Activated CD4-positive, alpha-beta T cell treated with anti-CD3 and anti-CD28 coated beads, Interleukin-2, amount 10 ng/mL, durations not matched to agents 7 days and 5 days (primary cell): ENCODE data around the gene NGDN. TPM values are rescaled to one million over a fixed set of nuclear protein-coding genes. Genes with fewer than 3 reads are reported as not detected.

Experiments
- CTCF ChIA-PET: fragments of 350-600 bp; sonication (Branson Sonifier 250); formaldehyde crosslinking; loops from one replicate; lab custom pipeline; 2021; ENCODE audit warnings: antibody characterized with exemption; lab: Charles Lee
- POLR2A ChIA-PET: fragments of 350-600 bp; sonication (Branson Sonifier 250); formaldehyde crosslinking; loops from one replicate; lab custom pipeline; 2021; ENCODE audit warnings: antibody characterized with exemption; lab: Charles Lee
- DNase-seq: peaks from one replicate; pipeline ENCODE4 v3.0.0-alpha.2; 2020
- H3K27ac Mint-ChIP-seq: one replicate; pipeline ENCODE4 v1.8.0; 2021; ENCODE audit warnings: mild to moderate bottlenecking, moderate library complexity, mixed read lengths
- H3K27me3 Mint-ChIP-seq: one replicate; pipeline ENCODE4 v1.8.0; 2021; ENCODE audit warnings: mixed read lengths
- H3K36me3 Mint-ChIP-seq: one replicate; pipeline ENCODE4 v1.8.0; 2021; ENCODE audit warnings: low read depth, mixed read lengths
- H3K4me1 Mint-ChIP-seq: one replicate; pipeline ENCODE4 v1.8.0; 2021; ENCODE audit warnings: mixed read lengths
- H3K4me3 Mint-ChIP-seq: one replicate; pipeline ENCODE4 v1.8.0; 2021; ENCODE audit warnings: mild to moderate bottlenecking, moderate library complexity, mixed read lengths
- H3K9me3 Mint-ChIP-seq: one replicate; pipeline ENCODE4 v1.8.0; 2021; ENCODE audit warnings: mixed read lengths
- total RNA-seq, 2 experiments: library from RNA; stranded (reverse); gene quantifications; one replicate each; pipeline ENCODE4 v1.2.3, GENCODE V29; 2021

The NGDN gene
- total RNA-seq, 2 experiments from 2014 or later = 46.4 to 47.3 TPM

- Mint-ChIP-seq H3K4me1 (no peaks in the 10 kb centered on the region), H3K27ac (no peak overlapping the region), H3K27me3 (no peaks in the 10 kb centered on the region), H3K9me3 (no peaks in the 10 kb centered on the region), H3K4me3 (no peak overlapping the region), H3K36me3 (no peaks in the 10 kb centered on the region)
- DNase-seq = no peak
- POLR2A ChIA-PET = no interaction called here
- CTCF ChIA-PET = interaction anchor here (1.0 to 1.3 kb wide), 3 partner anchors 11 to 14 kb away, joined by 3 read pairs; no protein-coding TSS in a partner anchor
Observed at GRCh38 chr14:23522643-23523198, 53.2 kb downstream of the NGDN start.

DNA sequence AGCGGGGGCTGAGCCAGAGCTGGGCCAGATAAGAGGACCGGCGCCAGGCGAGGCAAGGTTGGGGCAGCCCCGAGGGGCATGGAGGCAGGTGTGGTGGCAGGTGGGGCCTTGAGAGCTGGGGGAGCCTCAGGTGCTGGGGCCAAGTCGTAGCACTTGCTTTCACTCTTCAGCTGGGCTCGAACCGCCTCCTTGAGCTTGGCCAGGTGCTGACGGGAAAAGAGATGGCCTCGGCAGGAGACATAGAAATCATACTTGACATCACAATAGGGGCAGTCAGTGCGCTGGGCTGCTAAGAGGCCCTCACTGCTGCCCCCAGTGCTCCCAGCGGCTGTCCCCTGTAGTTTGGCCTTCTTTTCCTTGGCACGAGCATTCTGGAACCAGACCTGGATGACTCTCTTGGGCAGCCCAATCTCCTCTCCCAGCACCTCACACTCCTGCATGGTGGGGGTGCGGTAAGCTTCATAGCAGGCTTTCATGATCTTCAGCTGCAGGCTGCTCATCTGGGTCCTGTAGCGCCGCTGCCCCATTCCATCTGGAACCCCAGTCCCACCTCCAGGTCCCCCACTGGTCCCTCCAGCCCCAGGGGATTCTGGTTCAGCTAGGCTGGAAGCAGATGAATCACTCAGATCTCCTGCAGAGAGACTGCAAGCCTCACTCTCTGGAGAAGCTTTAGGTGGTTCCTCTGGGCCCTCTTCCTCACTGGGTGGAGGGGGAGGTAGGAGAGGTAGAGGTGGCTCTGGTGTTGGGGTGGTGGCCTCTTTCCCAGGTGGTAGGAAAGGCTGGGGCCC lies 53.9 kb downstream of the NGDN start:
- H3K9me3 Mint-ChIP-seq = no peaks in the 10 kb centered on the region
- CTCF ChIA-PET = interaction anchor here (1.0 to 1.3 kb wide), 3 partner anchors 12 to 13 kb away, joined by 3 read pairs; no protein-coding TSS in a partner anchor

DNA sequence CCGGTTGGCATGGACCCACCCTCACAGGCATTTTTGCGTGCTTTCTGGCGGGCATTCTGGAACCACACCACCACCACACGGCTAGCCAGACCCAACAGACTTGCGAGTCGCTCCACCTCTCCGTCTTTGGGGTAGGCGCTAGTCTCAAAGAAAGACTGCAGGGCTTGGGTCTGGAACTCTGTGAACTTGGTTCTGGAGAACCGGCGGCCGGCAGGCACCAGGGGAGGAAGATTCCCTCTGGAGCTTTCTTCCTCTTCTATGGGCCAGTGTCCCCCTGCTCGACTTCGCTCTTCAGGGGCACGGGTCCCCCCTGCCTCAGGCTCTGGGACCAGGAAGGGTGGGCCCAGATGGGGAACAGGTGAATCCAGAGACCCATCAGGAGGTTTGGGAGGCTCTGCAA lies 55.5 kb downstream of the NGDN start:
- ChIA-PET POLR2A (no interaction called here), CTCF (no interaction called here)
- Mint-ChIP-seq H3K9me3 (no peaks in the 10 kb centered on the region), H3K36me3 (no peaks in the 10 kb centered on the region), H3K4me1 (no peaks in the 10 kb centered on the region), H3K4me3 (no peak overlapping the region), H3K27me3 (no peaks in the 10 kb centered on the region), H3K27ac (no peak overlapping the region)
- no peak for DNase-seq

More for the DNA sequence above, 53.9 kb downstream of the NGDN start:
- POLR2A ChIA-PET = no interaction called here
- Mint-ChIP-seq H3K4me3 (no peak overlapping the region), H3K27ac (no peak overlapping the region), H3K4me1 (no peaks in the 10 kb centered on the region), H3K27me3 (no peaks in the 10 kb centered on the region), H3K36me3 (no peaks in the 10 kb centered on the region)
- DNase-seq = no peak

- Mint-ChIP-seq H3K4me3 (no peak overlapping the region), H3K36me3 (no peaks in the 10 kb centered on the region), H3K27ac (no peak overlapping the region), H3K27me3 (no peaks in the 10 kb centered on the region), H3K4me1 (peaks cover 4% of the 10 kb centered on the region), H3K9me3 (no peaks in the 10 kb centered on the region)
- no peak for DNase-seq
- ChIA-PET CTCF (interaction anchor here (1.0 kb wide), 1 partner anchor 17 kb away, joined by 3 read pairs; no protein-coding TSS in a partner anchor), POLR2A (no interaction called here)
Observed at GRCh38 chr14:23525611-23526010, 56.1 kb downstream of the NGDN start.

Other genes starting within 250 kb of the NGDN start
- gene RNF212B, start 231.8 kb upstream of the NGDN start, total RNA-seq = not detected
- gene HOMEZ, start 183.6 kb upstream of the NGDN start, total RNA-seq = 10 to 100 TPM; 11.4 TPM
- gene PPP1R3E, start 166.8 kb upstream of the NGDN start, total RNA-seq = 10 to 100 TPM; 38.6 to 49.2 TPM
- gene BCL2L2, start 162.9 kb upstream of the NGDN start, total RNA-seq = 1 to 10 TPM; 1.7 to 3.2 TPM
- gene PABPN1, start 148.2 kb upstream of the NGDN start, total RNA-seq = 100 to 1,000 TPM; 203 to 208 TPM
- 1 to 10 TPM; 3.0 to 3.4 TPM for gene SLC22A17, start 116.8 kb upstream of the NGDN start, total RNA-seq
- not detected for gene EFS, start 104.5 kb upstream of the NGDN start, total RNA-seq
- not detected for gene IL25, start 96.9 kb upstream of the NGDN start, total RNA-seq
- gene CMTM5, start 92.7 kb upstream of the NGDN start, total RNA-seq = not detected
- gene MYH6, start 61.4 kb upstream of the NGDN start, total RNA-seq = under 1 TPM; 0.07 to 0.08 TPM
- under 1 TPM; 0.04 to 0.07 TPM for gene MYH7, start 34.0 kb upstream of the NGDN start, total RNA-seq
- gene ZFHX2, start 82.1 kb downstream of the NGDN start, total RNA-seq = 1 to 10 TPM; 1.0 to 1.1 TPM
- 10 to 100 TPM in 1 of 2 experiments, 1 to 10 TPM in 1; 8.1 to 12.7 TPM for gene THTPA, start 86.6 kb downstream of the NGDN start, total RNA-seq
- gene AP1G2, start 98.1 kb downstream of the NGDN start, total RNA-seq = 100 to 1,000 TPM; 306 to 333 TPM
- not detected for gene JPH4, start 109.1 kb downstream of the NGDN start, total RNA-seq
- gene DHRS2, start 166.7 kb downstream of the NGDN start, total RNA-seq = under 1 TPM; 0.44 to 0.50 TPM